ENCODE measurements around the gene AFG3L2. TPM values are rescaled to one million over a fixed set of nuclear protein-coding genes. Genes with fewer than 3 reads are reported as not detected.
A peak's percentile ranks its signal among the peaks of the same experiment; 100 is the strongest.

Gene AFG3L2
- total RNA-seq, 1 experiment from 2014 or later: 66.7 TPM

DNA sequence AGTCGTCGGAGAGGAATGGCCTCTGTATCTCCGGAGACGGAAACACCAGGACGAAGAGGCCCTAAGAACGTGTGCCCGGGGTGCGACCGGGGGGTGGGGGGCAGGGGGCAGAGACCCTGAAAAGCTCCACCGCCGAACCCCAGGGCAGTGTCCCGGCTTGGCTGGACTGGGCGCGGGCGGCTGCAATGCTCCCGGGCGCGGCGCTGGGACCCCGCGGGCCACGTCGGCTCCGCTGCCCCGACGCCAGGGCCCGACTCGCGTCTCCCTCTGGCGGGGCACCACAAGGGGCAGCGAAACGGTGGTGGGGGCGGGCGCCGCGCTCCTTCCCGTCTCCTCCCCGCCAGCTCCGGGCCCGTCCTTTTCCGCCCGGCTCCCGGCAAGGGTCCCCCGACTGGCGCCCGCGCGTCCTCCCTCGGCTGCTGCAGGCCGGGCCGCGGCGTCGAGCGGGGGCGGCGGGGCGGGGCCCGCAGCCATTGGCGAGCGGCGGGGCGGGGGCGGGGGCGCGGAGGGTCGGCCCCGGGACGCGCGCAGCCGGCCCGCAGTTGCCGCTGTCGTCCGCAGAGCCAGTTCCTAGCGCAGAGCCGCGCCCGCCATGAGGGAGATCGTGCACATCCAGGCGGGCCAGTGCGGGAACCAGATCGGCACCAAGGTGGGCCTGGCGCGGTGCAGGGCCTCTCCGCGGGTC is 69.2 kb downstream of the AFG3L2 start, which contains the start of gene TUBB6:
Gene TUBB6, plus strand, starts transcription at position 541 of the 685 bp plus-strand sequence. Its CDS starts 52 bp downstream, at position 593.
- ChIA-PET CTCF (no interaction called here), POLR2A (interaction anchor here (1.0 to 1.9 kb wide), 3 partner anchors 12 to 69 kb away, joined by 3 to 4 read pairs (median 3); partner anchors contain the start of gene AFG3L2), RAD21 (ENCODE audit: low non-redundant PET in 1 of 2, low total read pairs in 2 of 2, uncharacterized antibody in 2 of 2, unreplicated experiment in 2 of 2) (no interaction called here)
- Histone ChIP-seq H3K4me3 (replicated peaks in 1 of 2; ENCODE audit: low read depth in 1 of 2, low read length in 2 of 2) (peak within 1 kb of the TSS; percentile 73 to 91), H3K9me3 (ENCODE audit: control insufficient read depth in 1 of 2, insufficient read depth in 1 of 2, low read depth in 1 of 2, low read length in 2 of 2) (peaks cover 0 to 5% of the 10 kb centered on the region in 2 experiments; a peak in 1 of 4 replicates), H3K4me1 (ENCODE audit: control insufficient read depth in 1 of 2, insufficient read depth in 2 of 2, low read length in 2 of 2) (peaks cover 13 to 19% of the 10 kb centered on the region in 2 experiments), H3K4me2 (ENCODE audit: low read length) (peak within 1 kb of the TSS; percentile 90), H3K27me3 (ENCODE audit: insufficient read depth, low read length) (no peaks in the 10 kb centered on the region), H4K20me1 (ENCODE audit: insufficient read depth) (no peaks in the 10 kb centered on the region; the same call in 1 of the 2 replicates), H3K79me2 (ENCODE audit: insufficient read depth, low read length) (peaks cover 40% of the 10 kb centered on the region), H2AFZ (ENCODE audit: low read depth, low read length, poor library complexity, severe bottlenecking) (no peak within 1 kb of the TSS), H3K9me2 (ENCODE audit: insufficient read depth) (no peaks in the 10 kb centered on the region), H3K27ac (ENCODE audit: low read depth, low read length) (peak within 1 kb of the TSS; percentile 94), H3K36me3 (ENCODE audit: control insufficient read depth in 1 of 2, insufficient read depth in 2 of 2, low read length in 2 of 2) (peaks cover 11 to 28% of the 10 kb centered on the region in 2 experiments), H3K9ac (ENCODE audit: low read length) (peak within 1 kb of the TSS; percentile 92)
- ATAC-seq (peak; percentile 86), DNase-seq (ENCODE audit: low read depth, low spot score) (no peak)
- intact Hi-C loops (cut with micrococcal nuclease): no loop called here
- no TSS peak for BruUV-seq (replicated peaks)
- TF ChIP-seq EZH2phosphoT487 (IDR thresholded peaks at IDR 0.05; ENCODE audit: borderline replicate concordance) (no peak), EGR1 (IDR thresholded peaks at IDR 0.05; ENCODE audit: low read depth) (peak; percentile 63), ATF3 (IDR thresholded peaks at IDR 0.05) (no peak), YY1 (IDR thresholded peaks at IDR 0.05; ENCODE audit: extremely low read depth, insufficient replicate concordance, low read depth, low read length) (peak; percentile 16), POLR2A (IDR thresholded peaks at IDR 0.05; ENCODE audit: borderline replicate concordance, extremely low read depth, insufficient read depth, insufficient read length) (peak; percentile 73), POLR2AphosphoS5 (IDR thresholded peaks at IDR 0.05; ENCODE audit: low read depth, low read length) (peak; percentile 85), ZFX (IDR thresholded peaks at IDR 0.05) (peak; percentile 68)

All from HCT116 (cell line).